GM19328 (cell line): ENCODE data around the gene FASTK.
"Not testable (repeated sequence)": the region's sequence is repeated elsewhere in the genome, so short reads cannot be mapped to it uniquely, and the experiment has no call there.

Source experiments
- ATAC-seq: cut with Tn5 transposase; IDR thresholded peaks from one replicate; pipeline ENCODE4 v1.9.1; 2021; ENCODE audit warnings: mild to moderate bottlenecking, moderate library complexity; ENCODE audit not compliant: unreplicated experiment

Gene FASTK

GRCh38 chr7:151053751-151054150 lies 26.9 kb downstream of the FASTK start:
- no peak for ATAC-seq

- ATAC-seq = no peak
Measured at GRCh38 chr7:151053096-151053495, 27.5 kb downstream of the FASTK start.

DNA sequence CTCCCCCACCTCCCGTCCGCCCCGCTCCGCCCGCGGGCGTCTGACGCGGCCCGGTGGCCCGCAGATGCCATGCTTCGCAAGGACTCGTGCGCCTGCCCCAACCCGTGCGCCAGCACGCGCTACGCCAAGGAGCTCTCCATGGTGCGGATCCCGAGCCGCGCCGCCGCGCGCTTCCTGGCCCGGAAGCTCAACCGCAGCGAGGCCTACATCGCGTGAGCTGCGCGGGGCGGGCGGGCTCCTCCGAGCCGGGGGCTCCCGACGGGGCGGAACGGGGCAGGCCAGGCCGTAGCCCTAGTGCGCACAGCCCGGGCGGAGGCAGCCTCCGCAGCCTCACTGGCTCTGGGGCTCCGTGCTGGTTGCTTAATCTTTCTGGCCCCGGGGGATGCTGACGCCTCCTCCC lies 29.5 kb downstream of the FASTK start:
- no peak for ATAC-seq

DNA sequence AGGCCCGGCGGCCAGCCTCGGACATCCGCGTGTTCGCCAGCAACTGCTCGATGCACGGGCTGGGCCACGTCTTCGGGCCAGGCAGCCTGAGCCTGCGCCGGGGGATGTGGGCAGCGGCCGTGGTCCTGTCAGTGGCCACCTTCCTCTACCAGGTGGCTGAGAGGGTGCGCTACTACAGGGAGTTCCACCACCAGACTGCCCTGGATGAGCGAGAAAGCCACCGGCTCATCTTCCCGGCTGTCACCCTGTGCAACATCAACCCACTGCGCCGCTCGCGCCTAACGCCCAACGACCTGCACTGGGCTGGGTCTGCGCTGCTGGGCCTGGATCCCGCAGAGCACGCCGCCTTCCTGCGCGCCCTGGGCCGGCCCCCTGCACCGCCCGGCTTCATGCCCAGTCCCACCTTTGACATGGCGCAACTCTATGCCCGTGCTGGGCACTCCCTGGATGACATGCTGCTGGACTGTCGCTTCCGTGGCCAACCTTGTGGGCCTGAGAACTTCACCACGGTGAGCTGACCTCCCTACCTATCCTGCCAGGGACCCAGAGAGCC lies 31.6 kb downstream of the FASTK start:
- no peak for ATAC-seq

DNA sequence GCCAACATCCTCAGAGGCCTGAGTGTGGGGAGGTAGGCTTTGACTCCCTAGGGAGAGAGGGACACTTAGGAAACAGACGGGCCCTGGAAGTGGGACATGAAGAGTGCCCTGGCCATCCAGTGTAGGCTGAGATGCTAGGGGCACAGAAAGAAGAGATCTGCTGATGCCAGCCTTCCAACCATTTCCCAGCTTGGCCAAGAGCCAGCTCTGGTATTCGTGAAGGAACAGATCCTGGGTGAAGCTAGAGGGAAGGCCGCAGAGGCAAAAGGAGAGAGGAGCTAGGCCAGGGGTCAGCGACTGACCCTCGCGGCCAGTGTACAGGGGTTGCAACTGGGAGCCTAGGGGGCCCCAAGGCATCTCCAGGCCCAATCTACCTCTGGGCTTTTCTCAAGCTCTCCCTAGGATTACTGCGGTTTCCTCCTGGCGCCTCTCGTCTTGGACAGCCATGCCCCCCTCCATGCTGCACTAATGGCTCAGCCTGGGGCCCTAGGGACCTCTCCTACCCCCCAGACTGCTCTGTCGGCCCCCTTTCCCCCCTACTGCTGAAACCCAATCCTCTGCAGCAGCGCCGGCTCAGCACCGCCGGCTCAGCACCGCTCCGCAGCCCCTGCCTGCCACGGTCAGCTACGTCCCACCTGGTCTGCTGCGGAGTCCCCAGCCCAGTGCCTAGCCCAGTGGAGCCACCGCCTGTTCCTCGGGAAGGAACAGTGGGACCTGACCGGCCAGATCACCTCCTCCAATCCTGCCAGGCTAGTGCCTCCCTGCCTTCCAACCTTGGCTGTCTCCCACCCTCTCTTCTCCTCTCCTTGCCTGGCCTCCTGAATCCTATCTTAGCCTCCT lies 32.4 kb downstream of the FASTK start, which contains the start of gene ASIC3:
Gene ASIC3, plus strand, starts transcription at position 556 of the 840 bp plus-strand sequence. CDS start 355 bp downstream, outside the sequence.
- no peak for ATAC-seq

- no peak for ATAC-seq
Measured at GRCh38 chr7:151046603-151047573, 33.7 kb downstream of the FASTK start.

GRCh38 chr7:151045967-151046366 lies 34.6 kb downstream of the FASTK start:
- no peak for ATAC-seq

DNA sequence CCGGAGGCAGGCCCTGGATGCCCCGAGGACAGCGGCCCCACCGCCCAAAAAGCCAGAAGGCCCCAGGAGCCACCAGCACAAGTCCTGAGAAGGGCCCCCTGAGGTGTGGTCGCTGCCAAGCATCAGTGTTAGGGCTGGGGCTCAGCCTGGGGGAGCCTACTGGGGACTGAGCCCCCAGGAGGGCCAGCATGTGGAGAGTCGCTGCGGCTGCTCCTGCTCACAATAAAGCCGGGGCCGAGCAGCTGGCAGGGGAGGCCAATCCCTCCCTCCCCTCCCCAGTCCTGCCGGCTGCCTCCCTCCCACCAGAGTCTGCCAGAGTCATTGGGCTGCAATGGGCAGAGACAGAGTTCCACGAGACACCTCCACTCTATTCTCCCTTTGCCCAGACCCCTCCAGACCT lies 35.3 kb downstream of the FASTK start:
- no peak for ATAC-seq

DNA sequence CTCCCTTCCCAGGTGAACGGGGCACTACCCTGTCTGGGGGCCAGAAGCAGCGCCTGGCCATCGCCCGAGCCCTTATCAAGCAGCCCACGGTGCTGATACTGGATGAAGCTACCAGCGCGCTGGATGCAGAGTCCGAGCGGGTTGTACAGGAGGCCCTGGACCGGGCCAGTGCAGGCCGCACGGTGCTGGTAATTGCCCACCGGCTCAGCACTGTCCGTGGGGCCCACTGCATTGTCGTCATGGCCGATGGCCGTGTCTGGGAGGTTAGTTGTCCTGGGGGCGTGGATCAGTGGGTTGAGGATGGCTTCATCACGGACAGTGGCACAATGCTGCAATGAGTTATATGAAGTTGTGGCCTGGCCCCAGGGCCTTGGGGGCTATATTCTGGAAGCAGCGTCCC lies 36.6 kb downstream of the FASTK start:
- no peak for ATAC-seq

- not testable (repeated sequence) for ATAC-seq
Measured at GRCh38 chr7:151043449-151043848, 37.2 kb downstream of the FASTK start.

GRCh38 chr7:151040616-151041375 lies 39.8 kb downstream of the FASTK start:
- ATAC-seq = no peak

DNA sequence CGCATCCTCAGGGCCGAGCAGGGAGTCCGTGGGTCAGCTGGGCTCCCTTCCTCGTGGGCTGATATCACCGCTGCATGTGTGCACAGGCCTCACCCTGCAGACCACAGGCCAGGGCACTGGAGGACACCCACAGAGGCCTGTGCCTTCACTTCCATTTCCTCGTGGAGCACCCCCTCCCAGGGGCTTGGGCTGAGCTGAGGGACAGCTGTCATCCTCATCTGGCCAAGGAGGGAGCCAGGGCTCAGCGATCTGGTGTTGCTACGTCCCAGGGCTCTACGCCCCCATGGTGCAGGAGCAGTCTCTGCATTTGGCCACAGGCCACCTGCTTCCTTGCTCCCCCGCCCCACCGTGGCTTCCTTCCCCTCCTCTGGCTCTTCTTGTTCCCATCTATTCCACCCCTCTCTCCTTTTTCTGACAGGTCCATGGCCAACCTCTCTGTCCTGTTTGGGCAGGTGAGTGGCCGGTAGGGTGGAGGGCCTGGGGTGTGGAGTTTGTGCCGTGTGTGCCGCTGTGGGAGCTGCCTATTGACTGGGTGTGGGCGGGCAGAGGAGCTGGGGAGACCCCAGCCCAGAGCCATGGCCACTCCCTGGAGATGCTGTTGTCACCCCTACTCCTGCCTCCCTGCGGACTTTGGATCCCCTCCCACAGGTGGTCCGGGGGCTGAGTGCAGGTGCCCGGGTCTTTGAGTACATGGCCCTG lies 40.6 kb downstream of the FASTK start:
- ATAC-seq = no peak

GRCh38 chr7:151038951-151039849 lies 41.4 kb downstream of the FASTK start:
- no peak for ATAC-seq

- no peak for ATAC-seq
Measured at GRCh38 chr7:151035902-151036301, 44.7 kb downstream of the FASTK start.

DNA sequence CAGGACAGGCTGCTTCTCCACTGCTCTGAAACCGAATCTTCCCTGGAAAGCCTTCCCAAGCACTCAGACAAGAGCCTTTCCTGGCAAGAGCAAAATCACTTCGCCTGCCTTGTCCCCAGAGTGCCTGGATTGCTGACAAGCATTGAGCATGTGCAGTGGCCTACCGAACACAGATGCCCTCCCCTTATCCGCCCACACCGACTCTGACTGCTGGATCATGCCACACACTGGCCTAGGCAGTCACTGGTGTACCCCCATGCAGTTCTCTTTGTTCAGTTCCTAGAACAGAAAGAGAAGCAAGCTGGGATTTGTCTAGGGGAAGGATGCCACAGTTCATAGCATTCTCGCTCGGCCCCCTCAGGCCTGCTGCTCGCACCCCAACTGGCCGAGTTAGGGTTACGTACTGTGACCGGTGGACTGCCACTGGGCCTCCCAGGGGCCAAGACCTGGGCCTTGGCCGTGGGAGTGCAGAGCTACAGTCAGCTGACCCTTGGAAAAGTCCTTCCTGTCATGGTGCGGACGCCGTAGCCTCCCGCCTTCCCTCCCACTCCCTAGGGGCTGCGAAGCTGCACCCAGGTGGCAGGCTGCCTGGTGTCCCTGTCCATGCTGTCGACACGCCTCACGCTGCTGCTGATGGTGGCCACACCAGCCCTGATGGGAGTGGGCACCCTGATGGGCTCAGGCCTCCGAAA lies 45.4 kb downstream of the FASTK start:
- no peak for ATAC-seq

- no peak for ATAC-seq
Measured at GRCh38 chr7:151034312-151035025, 46.1 kb downstream of the FASTK start.

- no peak for ATAC-seq
Measured at GRCh38 chr7:151033864-151034249, 46.8 kb downstream of the FASTK start.
